Stomach (tissue), 9 donors: ENCODE data around the gene NCDN. TPM values are rescaled to one million over a fixed set of nuclear protein-coding genes. Genes with fewer than 3 reads are reported as not detected.

Experiments
- DNase-seq, 2 donors: peaks; one replicate each; pipeline versions ENCODE4 v3.0.0 to v3.0.0-alpha.2; 2013 to 2019
- H3K27ac ChIP-seq, 5 donors: fragments of 200-600 bp in 4 of 5; sonication (generic) in 4 of 5; one replicate each; pipeline ENCODE4 v1.5.1; 2013 to 2019; ENCODE audit warnings: mild to moderate bottlenecking in 1 of 5, moderate library complexity in 1 of 5
- H3K27me3 ChIP-seq, 3 donors: fragments of 200-600 bp; sonication (generic); one replicate each; pipeline ENCODE4 v1.5.1; 2017 to 2019; ENCODE audit warnings: mixed run types in 1 of 3
- H3K36me3 ChIP-seq, 4 donors: fragments of 200-600 bp; sonication (generic); 1 replicate in 3 of 4; 2 replicates in 1 of 4; pipeline ENCODE4 v1.5.1; 2016 to 2019
- H3K4me1 ChIP-seq, 4 donors: fragments of 200-600 bp; sonication (generic); one replicate each; pipeline ENCODE4 v1.5.1; 2016 to 2019
- H3K4me3 ChIP-seq, 4 donors: fragments of 200-600 bp; sonication (generic) in 3 of 4; one replicate each; pipeline ENCODE4 v1.5.1; 2016 to 2019; ENCODE audit warnings: mild to moderate bottlenecking in 1 of 4
- H3K9me3 ChIP-seq, 4 donors: fragments of 200-600 bp; sonication (generic); one replicate each; pipeline ENCODE4 v1.5.1; 2016 to 2019
- CTCF ChIP-seq, 7 experiments: fragments of 450-650 bp in 4 of 7; fragments of 200-600 bp in 3 of 7; sonication (generic) in 3 of 7; IDR thresholded peaks; one replicate each; pipeline ENCODE4 v1.5.1; 2016 to 2019; ENCODE audit warnings: antibody characterized with exemption in 7 of 7, control low read depth in 2 of 7, mild to moderate bottlenecking in 1 of 7
- EP300 ChIP-seq: sonication (generic); formaldehyde crosslinking; IDR thresholded peaks from one replicate; pipeline ENCODE4 v1.6.1; 2017; ENCODE audit warnings: antibody characterized with exemption
- POLR2A ChIP-seq, 4 donors: fragments of 450-650 bp; IDR thresholded peaks; one replicate each; pipeline ENCODE4 v1.6.1; 2016; ENCODE audit warnings: antibody characterized with exemption in 4 of 4, control low read depth in 2 of 4, mild to moderate bottlenecking in 1 of 4, moderate library complexity in 1 of 4
- POLR2AphosphoS5 ChIP-seq, 3 donors: sonication (generic); formaldehyde crosslinking; IDR thresholded peaks; one replicate each; pipeline ENCODE4 v1.6.1; 2016; ENCODE audit warnings: antibody characterized with exemption in 3 of 3
- WGBS, 5 donors: extraction: QIAGEN DNeasy Blood & Tissue Kit in 3 of 5; methylation state at CpG; one replicate each; pipeline versions ENCODE4 v1.1.5 to v1.1.7; 2013 to 2018; 5-methylcytosine and 5-hydroxymethylcytosine counted together
- intact Hi-C: fragments of 100-400 bp; cut with DNase I; formaldehyde crosslinking; loops from one replicate; pipeline ENCODE4 v1.15.1; 2023; ENCODE audit warnings: low total_unique reads
- polyA plus RNA-seq, 3 donors: library from polyadenylated mRNA; stranded (reverse); fragments of 200-250 nt; gene quantifications; one replicate each; pipeline ENCODE4 v1.2.3, GENCODE V29; 2013
- total RNA-seq, 5 donors: library from RNA; depleted of rRNA; stranded (reverse); fragments of >200 nt; gene quantifications; one replicate each; pipeline versions ENCODE4 v1.1.0 to v1.2.3, GENCODE V29; 2014 to 2016
- donor health status: healthy with polysubstance abuse.
- donor health status: Bipolar disorder and iron deficiency.
- donor health status: healthy.

NCDN gene
- total and polyA plus RNA-seq, 8 donors: 5.3 to 92.9 (median 12.4) TPM

DNA sequence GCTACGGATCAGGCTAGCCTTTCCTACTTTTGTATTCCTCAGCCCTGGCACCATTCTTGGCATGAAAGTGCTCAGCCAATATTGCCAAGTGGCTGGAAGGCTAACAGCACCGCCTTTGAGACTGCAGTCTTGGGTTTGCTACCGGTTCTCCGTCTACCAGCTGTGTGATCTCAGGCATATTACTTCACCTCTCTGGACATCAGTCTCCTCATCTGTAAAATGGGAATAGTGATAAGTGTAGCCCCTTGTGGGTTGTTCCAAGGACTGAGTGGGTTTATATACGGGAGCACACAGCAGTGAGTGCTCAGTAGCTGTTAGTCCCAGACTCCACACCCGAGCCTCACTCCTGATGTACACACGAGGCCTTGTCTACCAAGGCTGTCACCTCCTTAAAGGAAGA is 29.2 kb downstream of the NCDN start:
- no peaks in the 10 kb centered on the region for H3K9me3 ChIP-seq
- no peak overlapping the region for H3K4me3 ChIP-seq
- no peak overlapping the region for H3K27ac ChIP-seq
- H3K27me3 ChIP-seq: no peaks in the 10 kb centered on the region
- H3K36me3 ChIP-seq: peaks cover 0 to 25% (median 8%) of the 10 kb centered on the region in 4 donors
- DNase-seq: no peak
- TF ChIP-seq POLR2A (IDR thresholded peaks at IDR 0.05) (no peak), POLR2AphosphoS5 (IDR thresholded peaks at IDR 0.05) (no peak), CTCF (IDR thresholded peaks at IDR 0.05) (no peak), EP300 (no peak)
- intact Hi-C loops: no loop called here
- H3K4me1 ChIP-seq: no peaks in the 10 kb centered on the region
- WGBS, 5 donors: 86 to 95% (median 89%) methylated on average over 7 of the region's 7 CpGs

DNA sequence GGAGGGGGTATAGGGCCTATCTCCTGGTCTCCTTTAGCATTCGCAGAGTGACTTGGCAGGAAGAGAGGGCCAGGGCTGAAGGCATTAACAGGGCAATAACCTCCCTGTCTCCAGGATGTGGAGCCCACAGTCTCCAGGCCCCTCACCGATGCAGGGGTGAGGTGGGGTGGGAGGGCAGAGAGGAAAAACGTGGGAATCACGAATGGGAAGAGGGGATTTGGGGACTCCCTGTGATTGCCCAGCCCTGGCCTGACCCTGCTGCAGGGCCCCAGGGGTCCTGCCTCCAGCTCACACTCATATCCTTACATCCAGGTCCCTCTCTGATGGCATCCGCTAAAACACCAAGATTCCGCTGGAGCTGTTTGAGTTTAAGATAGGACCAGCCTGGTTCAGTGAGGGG is 30.1 kb downstream of the NCDN start:
- intact Hi-C loops: no loop called here
- DNase-seq: no peak
- Histone ChIP-seq H3K4me3 (no peak overlapping the region), H3K36me3 (peaks cover 0 to 25% (median 8%) of the 10 kb centered on the region in 4 donors), H3K9me3 (no peaks in the 10 kb centered on the region), H3K4me1 (no peaks in the 10 kb centered on the region), H3K27me3 (no peaks in the 10 kb centered on the region), H3K27ac (no peak overlapping the region)
- TF ChIP-seq POLR2A (IDR thresholded peaks at IDR 0.05) (no peak), CTCF (IDR thresholded peaks at IDR 0.05) (no peak), POLR2AphosphoS5 (IDR thresholded peaks at IDR 0.05) (no peak), EP300 (no peak)
- WGBS, 5 donors: 81 to 91% (median 83%) methylated on average over 6 of the region's 6 CpGs

- WGBS, 5 donors: 76 to 82% (median 80%) methylated on average over 18 to 21 of the region's 21 CpGs
- TF ChIP-seq POLR2AphosphoS5 (IDR thresholded peaks at IDR 0.05) (no peak), POLR2A (IDR thresholded peaks at IDR 0.05) (no peak), EP300 (no peak), CTCF (IDR thresholded peaks at IDR 0.05) (no peak)
- DNase-seq: no peak
Measured at GRCh38 chr1:35588197-35588910, 30.8 kb downstream of the NCDN start.

GRCh38 chr1:35589516-35590427 is 32.2 kb downstream of the NCDN start:
- Histone ChIP-seq H3K27ac (no peak overlapping the region), H3K36me3 (peaks cover 0 to 20% (median 8%) of the 10 kb centered on the region in 4 donors), H3K4me3 (no peak overlapping the region), H3K27me3 (no peaks in the 10 kb centered on the region), H3K9me3 (no peaks in the 10 kb centered on the region), H3K4me1 (no peaks in the 10 kb centered on the region)
- TF ChIP-seq POLR2AphosphoS5 (IDR thresholded peaks at IDR 0.05): no peak
- no peak for TF ChIP-seq EP300
- no peak for TF ChIP-seq CTCF (IDR thresholded peaks at IDR 0.05)
- TF ChIP-seq POLR2A (IDR thresholded peaks at IDR 0.05): no peak
- intact Hi-C loops: no loop called here
- WGBS, 5 donors: 93 to 97% (median 96%) methylated on average over 14 to 15 of the region's 15 CpGs
- no peak for DNase-seq

More at GRCh38 chr1:35588197-35588910, 30.8 kb downstream of the NCDN start:
- H3K9me3 ChIP-seq: no peaks in the 10 kb centered on the region
- H3K36me3 ChIP-seq: peaks cover 0 to 22% (median 8%) of the 10 kb centered on the region in 4 donors
- intact Hi-C loops: no loop called here
- H3K4me3 ChIP-seq: no peak overlapping the region
- H3K27ac ChIP-seq: no peak overlapping the region
- no peaks in the 10 kb centered on the region for H3K4me1 ChIP-seq
- H3K27me3 ChIP-seq: no peaks in the 10 kb centered on the region
